CD4-positive, alpha-beta T cell treated with Interferon alpha-2 for 1 hour (primary cell): ENCODE measurements around the gene FAM241A.
"Not testable (repeated sequence)": the region's sequence is repeated elsewhere in the genome, so short reads cannot be mapped to it uniquely, and the experiment has no call there.

Experiments used
- DNase-seq, 2 donors: peaks; one replicate each; pipeline ENCODE4 v3.0.0-alpha.2; 2020 to 2022

FAM241A gene

DNA sequence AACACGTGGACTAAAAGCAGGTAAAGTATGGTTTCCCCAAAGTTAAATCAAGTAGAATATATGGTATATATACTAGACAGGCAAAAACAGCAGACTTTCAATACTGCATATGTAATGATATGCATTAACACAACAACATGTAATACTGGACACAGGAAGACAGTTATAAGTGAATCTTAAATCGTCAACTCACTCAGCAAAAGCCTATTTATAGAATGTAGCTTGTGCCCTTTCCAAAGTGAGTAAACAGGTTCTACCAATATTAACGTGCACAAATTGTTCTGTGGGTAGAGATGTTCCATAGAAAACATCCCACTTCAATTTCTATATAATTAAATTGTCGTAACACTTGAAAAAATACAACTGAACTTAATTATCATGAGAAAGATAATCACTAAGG lies 30.6 kb downstream of the FAM241A start:
- DNase-seq, result no peak

DNA sequence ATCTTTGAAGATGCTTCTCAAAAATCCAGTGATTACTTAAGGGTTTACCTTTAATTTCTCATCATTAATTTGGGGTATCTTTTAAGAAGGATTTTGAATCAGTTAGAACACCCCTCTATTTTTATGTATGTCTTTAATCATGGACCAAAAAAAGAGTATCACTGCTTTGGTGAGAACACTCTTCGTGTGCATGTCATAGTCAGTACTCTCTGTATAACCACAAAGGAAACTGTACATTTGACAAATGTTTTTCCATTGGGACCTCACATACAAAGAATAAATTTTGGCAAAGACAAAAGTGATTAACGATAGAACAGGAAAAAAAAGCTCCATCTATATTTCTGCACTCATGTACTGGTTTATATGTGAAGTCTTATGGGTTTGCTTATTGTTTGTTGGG lies 31.3 kb downstream of the FAM241A start:
- no peak for DNase-seq

DNA sequence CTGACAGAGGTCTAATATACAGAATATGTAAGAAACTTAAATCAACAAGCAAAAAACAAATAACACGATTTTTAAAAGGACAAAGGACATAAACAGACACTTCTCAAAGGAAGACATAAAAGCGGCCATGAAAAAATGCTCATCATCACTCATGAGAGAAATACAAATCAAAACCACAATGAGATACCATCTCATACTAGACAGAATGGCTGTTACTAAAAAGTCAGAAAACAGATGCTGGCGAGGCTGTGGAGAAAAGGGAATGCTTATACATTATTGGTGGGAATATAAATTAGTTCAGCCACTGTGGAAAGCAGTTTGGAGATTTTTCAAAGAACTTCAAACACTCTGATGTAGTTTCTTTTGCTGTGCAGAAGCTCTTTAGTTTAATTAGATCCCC lies 33.5 kb downstream of the FAM241A start:
- not testable (repeated sequence) for DNase-seq

DNA sequence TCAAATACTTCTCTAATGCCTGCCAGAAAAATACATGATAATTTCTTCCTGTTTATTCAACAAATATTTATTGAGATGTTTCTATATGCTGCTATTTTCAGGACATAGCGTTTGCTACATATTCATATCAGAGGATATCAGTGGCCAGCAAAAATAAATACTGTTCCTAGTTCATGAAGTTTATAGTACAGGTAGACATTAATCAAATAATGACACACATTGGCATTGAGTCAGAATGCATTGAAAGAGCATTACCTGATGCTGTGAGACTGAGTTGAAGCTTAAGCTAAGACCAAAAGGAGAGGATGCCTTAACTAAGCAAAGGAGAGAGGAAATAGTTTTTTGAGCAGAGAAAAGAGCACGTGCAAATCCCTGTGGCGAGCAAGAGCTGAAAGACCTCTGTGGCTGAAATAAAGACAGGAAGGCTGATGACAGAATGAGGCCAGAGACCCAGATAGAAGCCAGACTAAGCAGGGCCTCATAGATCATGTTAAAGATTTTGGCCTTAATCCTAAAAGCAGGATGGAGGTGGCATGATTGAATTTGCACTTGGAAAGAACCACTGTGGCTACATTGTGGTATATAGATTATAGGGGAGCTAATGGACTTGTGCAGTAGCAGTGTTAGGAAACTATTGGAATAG lies 36.2 kb downstream of the FAM241A start:
- no peak for DNase-seq

DNA sequence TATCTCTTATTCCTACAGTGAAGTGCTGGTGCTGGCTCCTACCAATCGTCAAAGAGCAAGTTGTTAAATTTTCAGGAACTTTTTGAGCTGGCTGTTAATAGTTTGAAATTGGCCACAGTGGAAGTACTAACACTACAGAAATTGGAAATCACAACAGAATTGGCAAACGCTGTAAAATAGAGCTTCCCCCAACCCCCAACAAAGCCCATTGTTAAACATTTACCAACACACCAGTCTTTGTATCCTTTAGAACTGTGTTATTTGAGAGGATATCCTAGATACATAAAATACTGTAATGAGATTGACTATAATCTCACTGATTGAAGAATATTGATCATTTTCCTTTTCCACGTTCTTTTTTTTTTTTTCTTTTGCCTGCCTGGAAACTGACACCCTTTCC lies 37.4 kb downstream of the FAM241A start:
- no peak for DNase-seq

DNA sequence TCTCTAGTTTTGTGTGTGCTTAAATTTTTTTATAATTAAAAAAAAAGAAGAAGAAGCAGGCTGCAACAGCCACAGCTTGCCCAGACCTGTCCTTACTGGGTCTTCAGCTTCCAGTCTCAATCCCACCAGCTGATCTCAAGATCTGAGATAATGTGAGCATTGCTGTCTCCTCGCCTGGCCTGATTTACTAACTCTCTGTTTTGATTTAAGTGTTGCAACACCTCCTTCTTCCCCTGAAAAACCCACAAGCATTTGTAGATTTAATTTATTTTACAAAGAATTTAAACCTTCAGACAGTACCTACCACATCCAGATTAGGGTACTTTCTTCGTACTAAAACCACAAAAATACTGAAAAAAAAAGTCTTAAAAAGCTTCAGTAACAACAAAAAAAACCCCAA lies 38.0 kb downstream of the FAM241A start:
- peak in 1 of 2 donors; percentile 31 for DNase-seq

DNA sequence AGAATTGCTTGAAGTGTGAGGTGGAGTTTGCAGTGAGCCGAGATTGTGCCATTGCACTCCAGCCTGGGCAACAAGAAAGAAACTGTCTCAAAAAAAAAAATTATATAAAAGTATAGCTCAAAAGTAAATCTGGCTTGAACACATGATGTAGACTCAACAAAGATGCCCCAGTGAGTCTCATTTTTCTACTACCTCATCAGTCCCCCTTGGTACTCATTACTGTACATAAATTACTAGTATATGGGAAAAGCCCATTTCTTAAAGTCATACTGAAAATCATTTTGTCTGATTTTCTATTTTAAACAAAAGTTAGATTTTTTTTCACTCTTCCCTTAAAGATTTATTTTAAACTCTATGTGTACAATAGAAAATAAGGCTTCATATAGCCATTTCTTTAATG lies 39.2 kb downstream of the FAM241A start:
- DNase-seq, result no peak

DNA sequence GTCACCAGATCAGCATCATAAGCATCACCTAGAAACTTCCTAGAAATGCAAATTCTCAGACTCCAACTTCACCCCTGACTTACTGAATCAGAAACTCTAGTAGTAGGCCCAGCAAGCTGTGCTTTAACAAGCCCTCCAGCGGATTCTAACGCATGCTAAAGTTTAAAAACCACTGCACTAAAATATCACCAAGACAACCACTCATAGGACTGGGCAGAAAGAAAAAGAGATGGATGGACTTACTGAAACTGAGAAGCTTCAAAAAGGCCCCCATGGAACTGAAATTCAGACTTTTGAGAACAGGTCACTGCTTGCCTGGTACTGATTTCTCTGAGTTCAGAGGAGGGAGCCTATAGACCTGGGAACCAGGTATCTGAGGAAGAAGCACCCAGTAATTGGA lies 40.1 kb downstream of the FAM241A start:
- DNase-seq, result no peak

DNA sequence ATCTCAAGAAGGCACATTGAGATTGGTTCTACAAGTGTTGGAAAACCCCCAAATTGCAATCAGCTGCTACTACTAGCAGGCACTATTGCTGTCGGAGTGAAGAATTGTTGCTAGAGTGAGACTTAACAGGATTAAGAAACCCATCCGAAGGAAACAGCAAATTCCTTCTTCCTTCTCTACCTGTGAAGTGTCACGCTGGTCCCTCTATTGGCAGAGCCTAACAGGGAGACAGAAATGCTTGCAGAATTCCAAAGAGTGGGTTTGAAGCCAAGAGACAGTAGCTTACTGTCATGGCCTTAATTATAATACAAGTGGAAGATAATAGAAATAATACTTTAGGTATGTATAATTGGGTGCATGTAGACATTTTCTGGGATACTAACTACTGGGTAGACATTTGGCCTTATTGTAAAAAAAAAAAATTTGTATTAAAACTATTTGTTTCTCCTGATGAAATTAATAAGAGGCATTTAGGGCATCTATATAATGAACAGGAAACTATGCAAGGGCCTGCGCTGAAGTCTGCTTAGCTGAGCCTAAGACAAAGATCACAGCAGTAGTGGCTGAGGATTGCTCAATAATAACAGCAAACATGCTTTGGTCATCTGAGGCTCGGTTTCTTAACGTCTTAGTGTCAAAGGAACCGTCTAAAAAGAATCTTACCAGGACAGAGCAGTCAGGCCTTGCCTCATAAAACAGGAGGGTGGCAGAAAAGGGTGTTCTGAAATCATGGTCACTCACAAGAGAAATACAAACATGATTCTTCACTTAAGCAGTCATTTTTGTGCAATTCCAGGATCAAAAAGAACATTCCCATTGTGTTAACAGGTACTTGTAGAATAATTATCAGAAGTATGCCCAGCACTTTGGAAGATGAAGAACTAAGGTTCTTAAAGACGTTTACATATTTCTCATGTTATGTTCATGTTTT lies 40.8 kb downstream of the FAM241A start:
- no peak for DNase-seq

DNA sequence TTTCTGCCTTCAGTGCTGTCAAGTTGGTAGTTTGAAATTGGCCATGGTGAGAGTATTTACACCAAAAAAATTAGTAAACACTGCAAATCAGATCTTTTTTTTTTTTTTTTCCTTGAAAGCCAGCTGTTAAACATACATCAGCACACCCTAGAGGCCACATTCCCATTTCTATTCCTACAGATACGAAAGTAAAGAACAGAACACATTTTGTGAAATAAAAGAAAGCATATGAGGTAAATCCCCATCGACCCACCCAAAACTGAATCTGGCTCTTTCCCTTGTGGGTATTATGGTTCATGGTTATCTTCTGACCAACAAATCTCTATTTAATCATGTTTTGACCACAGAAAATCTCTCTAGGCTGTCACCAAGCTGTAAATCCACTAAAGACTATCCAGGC lies 44.5 kb downstream of the FAM241A start:
- DNase-seq, result no peak

DNA sequence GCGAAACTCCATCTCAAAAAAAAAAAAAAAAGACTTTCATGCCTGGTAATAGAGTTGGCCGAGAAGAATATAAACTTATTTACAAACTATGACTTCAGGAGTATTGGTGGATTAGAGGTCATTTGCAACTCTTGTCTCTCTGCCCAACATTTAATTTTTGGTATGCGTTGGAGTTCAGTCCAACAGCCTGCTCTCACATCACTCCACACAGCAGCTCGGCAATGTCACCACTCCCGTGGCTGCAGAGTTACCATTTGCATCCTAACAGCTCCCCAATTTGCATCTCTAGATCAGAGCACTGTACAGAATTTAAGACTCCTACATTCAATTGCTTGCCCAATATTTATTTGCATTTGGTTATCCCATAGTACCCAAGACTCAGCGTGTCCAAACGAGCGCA lies 45.4 kb downstream of the FAM241A start:
- DNase-seq, result no peak

DNA sequence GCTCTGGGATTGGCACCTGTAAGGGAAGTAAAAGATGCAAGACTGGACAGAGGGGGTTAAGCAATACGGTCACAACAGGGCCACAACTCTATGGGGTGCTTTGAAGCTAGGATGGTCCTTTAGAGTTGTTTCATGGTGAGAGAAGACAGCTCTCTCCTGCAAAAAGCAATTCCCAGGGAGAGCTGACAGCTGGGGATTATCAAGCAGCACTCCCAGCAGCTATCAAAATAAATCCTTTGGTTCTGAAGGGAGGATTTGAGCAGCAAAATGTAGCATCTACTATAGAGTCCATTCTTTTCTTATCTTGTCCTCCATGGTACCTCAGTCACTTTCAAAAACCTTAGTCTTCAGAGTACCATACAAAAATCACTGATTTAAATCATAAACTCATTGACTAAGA lies 51.2 kb downstream of the FAM241A start:
- DNase-seq, result no peak

DNA sequence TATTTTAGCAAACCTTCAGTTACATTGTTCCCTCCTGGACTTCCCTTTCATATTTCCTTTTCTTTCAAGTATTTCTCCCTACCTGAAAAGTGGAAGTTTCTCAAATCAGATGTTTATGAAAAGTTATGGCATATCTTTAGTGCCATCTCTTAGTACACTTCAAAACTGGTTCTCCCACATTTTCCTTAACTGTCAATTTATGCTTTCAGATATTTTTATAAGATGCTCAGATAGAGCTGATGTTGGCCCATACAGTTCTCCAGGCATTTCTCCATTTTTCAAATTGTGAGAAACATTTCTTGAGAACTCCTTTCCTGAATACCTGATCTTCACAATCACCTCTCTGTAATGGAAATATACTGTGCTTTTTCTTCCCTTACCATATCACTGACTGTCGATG lies 53.8 kb downstream of the FAM241A start:
- DNase-seq, result no peak

DNA sequence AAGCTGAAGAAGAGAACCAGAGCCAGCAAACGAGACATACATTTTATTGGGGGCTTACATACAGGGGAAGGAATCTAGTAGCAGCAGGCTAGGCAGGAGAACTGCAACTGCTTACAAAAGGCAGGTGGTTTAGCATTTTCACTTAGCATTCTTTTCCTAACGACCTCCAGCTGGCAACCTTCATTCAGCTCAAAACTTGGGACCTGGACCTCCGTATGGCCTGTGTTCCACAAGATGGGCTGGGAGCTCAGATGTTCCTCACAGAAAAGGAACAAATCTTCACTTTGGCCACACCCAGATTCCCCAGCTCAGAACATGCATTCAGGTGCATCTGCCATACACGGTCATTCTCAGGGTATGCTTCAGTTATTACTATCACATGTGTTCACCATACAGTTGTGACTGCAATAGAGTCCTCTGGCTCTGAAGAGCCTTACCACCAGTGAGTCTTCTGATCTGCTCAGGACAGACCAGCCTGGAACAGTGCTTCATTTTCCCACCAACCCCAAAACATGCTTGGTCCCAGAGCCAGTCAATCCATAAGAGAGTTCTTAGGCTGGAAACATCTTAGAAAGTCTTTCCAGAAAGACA lies 56.8 kb downstream of the FAM241A start:
- DNase-seq, result no peak

DNA sequence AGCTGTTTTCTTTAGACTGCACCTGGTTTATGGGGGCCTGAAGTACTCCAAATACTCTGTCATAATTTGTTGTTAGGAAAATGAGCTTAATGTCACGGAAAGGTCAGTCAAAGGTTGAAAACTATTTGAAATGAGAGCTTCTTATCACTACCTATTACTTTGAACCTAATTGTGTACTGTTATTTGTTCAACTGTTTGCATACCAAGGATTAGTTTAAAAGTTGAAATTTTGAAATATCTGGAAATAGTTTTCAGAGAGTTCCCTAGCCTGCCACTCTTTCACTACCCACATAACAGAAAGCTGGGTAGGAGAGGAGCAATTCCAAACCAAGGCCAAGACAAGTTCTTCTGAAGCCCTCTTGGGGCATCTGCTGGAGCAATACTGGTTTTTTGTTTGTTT lies 58.3 kb downstream of the FAM241A start:
- no peak for DNase-seq

DNA sequence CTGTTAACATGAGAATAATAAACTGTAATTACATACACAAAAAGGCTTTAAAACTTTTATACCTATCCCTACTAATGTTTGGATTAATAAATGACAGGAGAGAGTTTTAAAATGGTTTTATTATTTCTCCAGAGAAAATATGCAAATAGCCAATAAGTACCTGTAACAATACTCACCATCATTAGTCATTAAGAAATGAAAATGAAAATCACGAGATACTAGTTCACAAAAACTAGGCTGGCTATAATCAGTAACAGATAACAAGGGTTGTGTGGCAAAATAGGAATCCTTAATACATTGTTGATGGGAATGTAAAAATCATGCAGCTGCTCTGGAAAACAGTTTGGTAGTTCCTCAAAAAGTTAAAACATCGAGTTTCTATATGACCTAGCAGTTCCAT lies 61.2 kb downstream of the FAM241A start:
- no peak for DNase-seq

DNA sequence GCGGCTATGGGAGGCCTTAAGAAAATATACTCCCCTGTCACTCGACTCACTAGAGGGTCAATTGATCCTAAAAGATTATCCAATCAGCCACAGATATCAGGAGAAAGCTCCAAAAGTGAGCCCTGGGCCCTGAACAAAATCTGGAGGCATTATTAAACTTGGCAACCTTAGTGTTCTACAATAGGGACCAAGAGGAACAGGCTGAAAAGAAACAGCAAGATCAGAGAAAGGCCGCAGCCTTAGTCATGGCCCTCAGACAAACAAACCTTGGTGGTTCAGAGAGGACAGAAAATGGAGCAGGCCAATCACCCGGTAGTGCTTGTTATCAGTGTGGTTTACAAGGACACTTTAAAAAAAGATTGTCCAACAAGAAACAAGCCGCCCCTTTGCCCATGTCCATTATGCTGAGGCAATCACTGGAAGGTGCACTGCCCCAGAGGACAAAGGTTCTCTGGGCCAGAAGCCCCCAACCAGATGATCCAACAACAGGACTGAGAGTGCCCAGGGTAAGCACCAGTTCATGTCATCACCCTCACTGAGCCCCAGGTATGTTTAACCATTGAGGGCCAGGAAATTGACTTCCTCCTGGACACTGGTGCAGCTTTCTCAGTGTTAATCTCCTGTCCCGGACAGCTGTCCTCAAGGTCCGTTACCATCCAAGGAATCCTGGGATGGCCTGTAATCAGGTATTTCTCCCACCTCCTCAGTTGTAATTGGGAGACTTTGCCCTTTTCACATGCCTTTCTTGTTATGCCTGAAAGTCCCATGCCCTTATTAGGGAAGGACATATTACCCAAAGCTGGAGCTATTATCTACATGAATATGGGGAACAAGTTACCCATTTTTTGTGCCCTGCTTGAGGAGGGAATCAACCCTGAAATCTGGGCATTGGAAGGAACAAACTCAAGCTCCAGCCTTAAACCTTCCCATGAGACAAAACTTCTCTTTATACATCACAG lies 63.2 kb downstream of the FAM241A start:
- DNase-seq, result not testable (repeated sequence)

DNA sequence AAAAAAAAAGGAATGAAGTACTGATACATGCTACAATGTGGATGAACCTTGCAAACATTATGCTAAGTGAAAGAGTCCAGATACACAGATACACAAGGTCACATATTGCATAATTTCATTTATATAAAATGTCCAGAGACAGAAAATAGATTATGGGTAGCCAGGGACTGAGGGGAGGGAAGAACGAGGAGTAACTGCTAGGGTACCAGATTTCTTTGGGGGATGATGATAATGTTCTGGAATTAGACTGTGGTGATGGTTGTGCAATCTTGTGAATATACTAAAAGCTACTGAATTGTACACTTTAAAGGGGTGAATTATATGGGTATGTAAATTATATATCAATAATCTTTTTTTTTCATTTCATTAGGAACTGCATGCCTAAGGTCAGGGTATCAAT lies 65.5 kb downstream of the FAM241A start:
- no peak for DNase-seq

DNA sequence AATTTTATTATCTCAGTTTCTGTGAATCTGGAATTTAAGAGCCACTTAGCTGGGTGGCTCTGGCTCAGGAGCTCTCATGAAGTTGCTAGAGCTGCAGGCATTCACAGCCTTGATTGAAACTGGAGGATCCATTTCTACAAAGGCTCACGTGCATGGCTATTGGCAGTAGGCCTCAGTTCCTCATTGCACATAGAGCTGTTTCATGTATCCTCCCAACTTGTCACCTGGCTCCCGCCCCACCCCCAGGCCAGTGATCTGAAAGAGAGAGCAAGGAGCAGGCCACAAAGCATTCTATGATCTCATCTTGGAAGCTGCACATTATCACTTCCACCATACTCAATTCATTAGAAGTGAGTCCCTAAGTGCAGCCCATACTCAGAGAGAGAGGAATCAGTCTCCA lies 67.8 kb downstream of the FAM241A start:
- DNase-seq, result no peak

DNA sequence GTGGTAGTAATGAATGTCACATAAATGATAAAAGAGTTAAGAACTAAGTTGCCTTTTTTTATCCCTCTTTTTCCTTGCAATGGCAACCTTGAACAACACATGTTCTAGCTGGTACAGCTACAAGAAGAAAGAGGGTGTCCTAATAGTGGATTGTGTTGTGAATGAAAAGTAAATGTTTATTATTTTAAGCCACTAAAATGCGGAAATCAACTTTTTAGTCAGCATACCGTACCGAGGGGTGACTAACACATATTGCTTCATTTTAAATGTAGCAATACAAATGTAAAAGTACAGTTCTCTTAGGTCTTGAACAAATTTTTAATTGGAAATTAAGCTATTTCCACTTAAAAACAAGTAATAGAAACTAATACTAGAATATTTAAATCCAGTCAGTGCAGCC lies 68.6 kb downstream of the FAM241A start:
- DNase-seq, result no peak

DNA sequence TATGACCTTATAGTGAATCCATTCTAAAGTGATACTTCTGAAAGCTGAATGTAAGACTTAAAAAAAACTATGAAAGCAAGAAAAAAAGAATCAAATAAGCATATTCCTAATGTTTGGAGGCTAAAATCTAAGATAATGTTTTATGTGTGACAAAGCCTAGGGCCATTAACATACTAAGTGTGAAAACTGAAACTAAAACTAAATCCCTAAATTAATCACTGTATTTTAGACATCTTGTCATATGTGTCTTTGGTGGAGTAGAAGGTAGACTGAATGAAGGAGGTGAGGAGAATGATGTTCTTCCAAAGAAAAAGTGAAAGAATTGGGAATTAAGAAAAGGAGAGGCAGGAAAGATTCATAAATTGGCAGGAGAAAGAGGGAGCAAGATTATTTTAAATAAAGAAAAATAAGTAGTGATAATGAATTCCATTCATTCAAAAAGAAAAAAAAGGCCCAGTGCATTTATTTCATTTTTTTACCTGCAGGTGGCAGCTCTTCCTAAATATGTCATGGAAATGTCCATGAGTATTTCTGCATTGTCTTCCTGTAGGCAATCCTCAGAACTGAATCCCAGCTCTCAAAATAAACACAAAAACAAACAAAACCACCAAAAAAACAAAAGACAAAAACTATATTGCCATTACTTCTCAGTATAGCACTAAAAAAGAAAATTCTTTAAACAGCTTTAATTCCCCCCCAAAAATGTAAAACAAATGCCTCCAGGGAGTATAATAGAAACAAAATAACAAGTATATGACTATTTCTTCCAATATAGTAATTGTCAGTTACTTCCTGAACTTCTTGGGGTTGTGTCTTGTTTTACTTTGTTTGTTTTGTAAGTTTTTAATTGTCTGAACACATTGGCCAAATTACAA lies 69.4 kb downstream of the FAM241A start:
- peak in 1 of 2 donors; percentile 47 for DNase-seq

DNA sequence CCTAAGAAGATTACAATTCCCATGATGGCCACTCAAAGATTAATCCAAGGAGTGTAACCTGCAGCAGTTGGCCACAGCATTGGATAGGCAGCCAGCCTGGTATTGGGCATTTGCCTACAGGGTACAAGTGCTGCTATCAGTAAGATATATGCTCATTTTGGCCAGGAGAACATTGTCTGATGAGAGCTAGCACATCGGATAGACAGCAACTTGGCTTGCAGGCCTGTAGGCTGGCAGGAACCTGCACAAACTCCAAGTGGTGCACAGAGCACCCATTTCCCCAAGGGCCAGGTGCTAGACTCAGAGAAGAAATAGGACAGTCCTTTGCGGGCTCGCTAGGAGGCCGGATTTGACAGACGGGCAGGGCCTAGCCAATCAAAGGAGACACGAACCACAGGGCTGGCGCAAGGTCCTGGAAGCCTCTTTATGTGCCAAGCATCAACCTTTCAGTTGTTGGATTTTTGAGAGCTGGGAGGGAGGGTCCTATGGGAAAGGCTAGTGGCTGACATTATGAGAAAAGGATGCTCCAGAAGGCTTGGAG lies 74.6 kb downstream of the FAM241A start:
- DNase-seq, result no peak
